PC-3 (cell line): ENCODE results near the gene SPNS1. TPM values are rescaled to one million over a fixed set of nuclear protein-coding genes. Genes with fewer than 3 reads are reported as not detected.

Experiments
- ATAC-seq: fragments of 200-7000 bp; cut with Tn5 transposase; 2 replicates; pipeline ENCODE4 v1.9.1; 2020; ENCODE audit warnings: mild to moderate bottlenecking, moderate library complexity
- BruUV-seq: library from RNA; stranded (reverse); fragments of 400-500 nt; replicated peaks from 2 replicates; lab custom pipeline; 2021; lab: Mats Ljungman, UMichigan
- CTCF ChIA-PET: fragments of 300-600 bp; sonication (Branson Sonifier 250); formaldehyde crosslinking; loops from one replicate; lab custom pipeline; 2022; ENCODE audit warnings: antibody characterized with exemption; lab: Charles Lee
- POLR2A ChIA-PET: fragments of 300-600 bp; sonication (Branson Sonifier 250); formaldehyde crosslinking; loops from one replicate; lab custom pipeline; 2022; ENCODE audit warnings: antibody characterized with exemption; ENCODE audit not compliant: unreplicated experiment; lab: Charles Lee
- DNase-seq: peaks from one replicate; pipeline ENCODE4 v3.0.0-alpha.2; 2015
- H2AFZ ChIP-seq: fragments of 300-600 bp; sonication (generic); 2 replicates; pipeline ENCODE4 v1.6.0; 2016; ENCODE audit warnings: antibody characterized with exemption, low read length
- H3F3A ChIP-seq: fragments of 300-600 bp; sonication (generic); one replicate; pipeline ENCODE4 v1.6.0; 2017; ENCODE audit warnings: antibody characterized with exemption, low read length, control low read depth, mild to moderate bottlenecking; ENCODE audit not compliant: unreplicated experiment
- H3K27ac ChIP-seq: fragments of 300-600 bp; sonication (generic); 2 replicates; pipeline ENCODE4 v1.5.1; 2016; ENCODE audit warnings: mild to moderate bottlenecking, low read length
- H3K27me3 ChIP-seq: fragments of 300-600 bp; sonication (generic); 2 replicates; pipeline ENCODE4 v1.6.1; 2016; ENCODE audit warnings: low read length, mixed read lengths
- H3K36me3 ChIP-seq: fragments of 300-600 bp; sonication (generic); 2 replicates; pipeline ENCODE4 v1.6.1; 2016; ENCODE audit warnings: low read depth, mixed run types, low read length, mixed read lengths
- H3K4me1 ChIP-seq: fragments of 300-600 bp; sonication (generic); 2 replicates; pipeline ENCODE4 v1.5.1; 2016; ENCODE audit warnings: low read length; ENCODE audit not compliant: insufficient read depth
- H3K4me2 ChIP-seq: fragments of 300-600 bp; sonication (generic); 2 replicates; pipeline ENCODE4 v1.6.0; 2016; ENCODE audit warnings: low read length
- H3K4me3 ChIP-seq: fragments of 300-600 bp; sonication (generic); 2 replicates; pipeline ENCODE4 v1.5.1; 2016; ENCODE audit warnings: mild to moderate bottlenecking, low read length, mixed read lengths
- H3K79me2 ChIP-seq: fragments of 300-600 bp; sonication (generic); 2 replicates; pipeline ENCODE4 v1.6.1; 2017; ENCODE audit warnings: low read length, mixed read lengths
- H3K9ac ChIP-seq: fragments of 300-600 bp; sonication (generic); 2 replicates; pipeline ENCODE4 v1.6.0; 2016; ENCODE audit warnings: mild to moderate bottlenecking, low read length
- H3K9me2 ChIP-seq: fragments of 300-600 bp; sonication (generic); replicated peaks from 2 replicates; pipeline ENCODE4 v1.6.1; 2016; ENCODE audit warnings: mixed run types, low read length, mixed read lengths
- H3K9me3 ChIP-seq: fragments of 300-600 bp; sonication (generic); 2 replicates; pipeline ENCODE4 v1.6.1; 2016; ENCODE audit warnings: low read length, mixed read lengths
- H4K20me1 ChIP-seq: fragments of 300-600 bp; sonication (generic); 2 replicates; pipeline ENCODE4 v1.6.1; 2016; ENCODE audit warnings: low read length, mixed read lengths
- CTCF ChIP-seq: fragments of 300-600 bp; sonication (generic); conservative IDR thresholded peaks from 2 replicates; pipeline ENCODE4 v1.5.1; 2017; ENCODE audit warnings: antibody characterized with exemption, low read depth, mild to moderate bottlenecking, low read length
- EZH2 ChIP-seq: fragments of 300-600 bp; sonication (generic); IDR thresholded peaks from one replicate; pipeline ENCODE4 v1.6.1; 2017; ENCODE audit warnings: antibody characterized with exemption, mild to moderate bottlenecking, low read length; ENCODE audit not compliant: unreplicated experiment
- EZH2phosphoT487 ChIP-seq: fragments of 300-600 bp; sonication (generic); IDR thresholded peaks from 2 replicates; pipeline ENCODE4 v1.6.1; 2018; ENCODE audit warnings: mild to moderate bottlenecking, antibody characterized with exemption, low read length, borderline replicate concordance
- intact Hi-C: fragments of 100-400 bp; cut with micrococcal nuclease; formaldehyde crosslinking; loops from 2 replicates; pipeline ENCODE4 v1.9.0; 2023
- total RNA-seq: library from RNA; depleted of rRNA; stranded (reverse); fragments of >200 nt; gene quantifications from 2 replicates; pipeline ENCODE4 v1.2.3, GENCODE V29; 2014

SPNS1 gene
- total RNA-seq, 1 experiment from 2014 or later, result 44.8 TPM

- Histone ChIP-seq H3K4me1 (no peaks in the 10 kb centered on the region), H3K9me3 (no peaks in the 10 kb centered on the region), H3K79me2 (no peaks in the 10 kb centered on the region), H3K4me2 (no peak overlapping the region), H3K9ac (no peak overlapping the region), H3K9me2 (no peaks in the 10 kb centered on the region), H3K27me3 (no peaks in the 10 kb centered on the region), H3K4me3 (no peak overlapping the region), H2AFZ (no peak overlapping the region), H3K36me3 (no peaks in the 10 kb centered on the region), H3K27ac (no peak overlapping the region), H3F3A (no peaks in the 10 kb centered on the region), H4K20me1 (no peaks in the 10 kb centered on the region)
- POLR2A ChIA-PET, result no interaction called here
- ATAC-seq (no peak), DNase-seq (no peak)
- CTCF ChIA-PET, result no interaction called here
- intact Hi-C loops, result no loop called here
- BruUV-seq, result no TSS peak
- TF ChIP-seq EZH2, result no peak
- no peak for TF ChIP-seq CTCF
- no peak for TF ChIP-seq EZH2phosphoT487
These were observed 39.2 kb upstream of the SPNS1 start for GRCh38 chr16:28935346-28935745.

- H3K9me3 ChIP-seq, result no peaks in the 10 kb centered on the region
- H3K9ac ChIP-seq, result no peak overlapping the region
- H3K27me3 ChIP-seq, result no peaks in the 10 kb centered on the region
- no peaks in the 10 kb centered on the region for H4K20me1 ChIP-seq
- no peak overlapping the region for H3K4me3 ChIP-seq
- TF ChIP-seq EZH2 (no peak), CTCF (no peak), EZH2phosphoT487 (no peak)
- H3K4me2 ChIP-seq, result no peak overlapping the region
- intact Hi-C loops, result no loop called here
- H3K4me1 ChIP-seq, result no peaks in the 10 kb centered on the region
- no peaks in the 10 kb centered on the region for H3K9me2 ChIP-seq
- H3K27ac ChIP-seq, result no peak overlapping the region
- no peaks in the 10 kb centered on the region for H3F3A ChIP-seq
- POLR2A ChIA-PET, result no interaction called here
- CTCF ChIA-PET, result no interaction called here
- no TSS peak for BruUV-seq
- DNase-seq, result peak; percentile 29
- ATAC-seq, result peak; percentile 11; the same call in 1 of the 2 replicates
- no peak overlapping the region for H2AFZ ChIP-seq
- no peaks in the 10 kb centered on the region for H3K79me2 ChIP-seq
- no peaks in the 10 kb centered on the region for H3K36me3 ChIP-seq
These were observed 38.4 kb upstream of the SPNS1 start for GRCh38 chr16:28935924-28936783.

- no peak for TF ChIP-seq EZH2phosphoT487
- TF ChIP-seq CTCF, result no peak
- TF ChIP-seq EZH2, result no peak
- Histone ChIP-seq H2AFZ (no peak overlapping the region), H3K27ac (no peak overlapping the region), H3K4me1 (no peaks in the 10 kb centered on the region), H3F3A (no peaks in the 10 kb centered on the region), H3K9me2 (no peaks in the 10 kb centered on the region), H3K4me2 (no peak overlapping the region), H4K20me1 (no peaks in the 10 kb centered on the region), H3K27me3 (no peaks in the 10 kb centered on the region), H3K9ac (no peak overlapping the region), H3K79me2 (no peaks in the 10 kb centered on the region), H3K9me3 (no peaks in the 10 kb centered on the region), H3K36me3 (no peaks in the 10 kb centered on the region), H3K4me3 (no peak overlapping the region)
- ATAC-seq (no peak), DNase-seq (no peak)
- BruUV-seq, result no TSS peak
- intact Hi-C loops, result no loop called here
- POLR2A ChIA-PET, result no interaction called here
- CTCF ChIA-PET, result no interaction called here
These were observed 37.8 kb upstream of the SPNS1 start for GRCh38 chr16:28936784-28937155.
